ENCODE measurements around the gene MORC2.

The MORC2 gene

DNA sequence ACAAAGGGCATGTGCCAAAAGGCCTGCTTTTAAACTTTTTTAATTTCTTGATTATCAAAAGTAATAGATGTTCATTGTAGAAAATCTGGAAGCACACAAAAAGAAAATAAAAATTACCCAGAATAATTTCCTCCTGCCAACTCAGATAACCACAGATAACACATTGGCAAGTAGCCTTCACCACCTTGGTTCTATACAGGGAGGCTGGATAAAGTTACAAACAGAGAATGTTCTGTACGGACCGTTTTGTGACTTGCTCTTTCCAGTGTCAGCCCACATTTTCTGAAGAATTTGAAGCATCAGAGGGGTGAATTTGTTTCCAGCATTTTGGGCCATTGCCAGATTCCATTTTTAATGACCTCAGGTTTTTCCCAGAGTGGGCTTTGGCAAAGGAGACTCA lies 24.0 kb upstream of the MORC2 start:
- TF ChIP-seq EZH2phosphoT487 (IDR thresholded peaks at IDR 0.05; ENCODE audit: borderline replicate concordance) = no peak
- Histone ChIP-seq H3K27me3 (ENCODE audit: insufficient read depth, low read length, poor library complexity, severe bottlenecking) (no peaks in the 10 kb centered on the region), H2AFZ (ENCODE audit: low read length) (no peak overlapping the region), H3K79me2 (ENCODE audit: insufficient read depth, low read length) (no peaks in the 10 kb centered on the region), H3K4me3 (ENCODE audit: low read length, poor library complexity, severe bottlenecking) (no peak overlapping the region), H3K4me2 (ENCODE audit: low read depth, low read length, poor library complexity, severe bottlenecking) (no peak overlapping the region), H3F3A (ENCODE audit: low read depth) (no peaks in the 10 kb centered on the region), H4K20me1 (ENCODE audit: insufficient read depth, low read length, poor library complexity, severe bottlenecking) (no peaks in the 10 kb centered on the region), H3K4me1 (ENCODE audit: insufficient read depth, low read length, poor library complexity, severe bottlenecking) (no peaks in the 10 kb centered on the region), H3K9me2 (replicated peaks; ENCODE audit: low read depth, low read length) (no peaks in the 10 kb centered on the region), H3K9me3 (ENCODE audit: insufficient read depth, low read depth, low read length) (no peaks in the 10 kb centered on the region), H3K9ac (ENCODE audit: low read depth, low read length, poor library complexity, severe bottlenecking) (no peak overlapping the region), H3K36me3 (ENCODE audit: insufficient read depth, low read length) (no peaks in the 10 kb centered on the region)

DNA sequence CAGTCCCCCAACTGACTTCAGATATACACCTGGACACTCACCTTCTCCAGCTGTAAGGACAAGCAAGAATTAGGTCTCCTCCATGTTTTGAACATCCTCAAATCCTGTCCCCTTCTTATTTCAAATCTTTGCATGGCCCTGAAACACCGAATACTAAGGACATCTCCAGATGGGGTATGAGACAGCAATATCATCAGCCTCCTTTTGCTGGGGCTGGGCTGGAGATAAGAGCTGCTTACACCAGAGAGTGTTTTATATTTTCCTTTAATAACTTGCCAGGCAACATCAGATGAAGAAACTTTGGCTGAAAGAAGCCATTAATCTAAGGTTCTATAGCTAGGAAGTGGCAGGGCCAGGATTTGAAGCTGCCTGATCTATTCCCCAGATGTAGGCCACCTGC lies 22.1 kb upstream of the MORC2 start:
- Histone ChIP-seq H3K9me3 (ENCODE audit: insufficient read depth, low read depth, low read length) (no peaks in the 10 kb centered on the region), H4K20me1 (ENCODE audit: insufficient read depth, low read length, poor library complexity, severe bottlenecking) (no peaks in the 10 kb centered on the region), H3K4me3 (ENCODE audit: low read length, poor library complexity, severe bottlenecking) (no peak overlapping the region), H3K9me2 (replicated peaks; ENCODE audit: low read depth, low read length) (no peaks in the 10 kb centered on the region), H2AFZ (ENCODE audit: low read length) (no peak overlapping the region), H3K4me2 (ENCODE audit: low read depth, low read length, poor library complexity, severe bottlenecking) (no peak overlapping the region), H3K79me2 (ENCODE audit: insufficient read depth, low read length) (no peaks in the 10 kb centered on the region), H3K36me3 (ENCODE audit: insufficient read depth, low read length) (no peaks in the 10 kb centered on the region), H3K27me3 (ENCODE audit: insufficient read depth, low read length, poor library complexity, severe bottlenecking) (no peaks in the 10 kb centered on the region), H3K4me1 (ENCODE audit: insufficient read depth, low read length, poor library complexity, severe bottlenecking) (no peaks in the 10 kb centered on the region), H3K9ac (ENCODE audit: low read depth, low read length, poor library complexity, severe bottlenecking) (no peak overlapping the region), H3F3A (ENCODE audit: low read depth) (no peaks in the 10 kb centered on the region)
- no peak for TF ChIP-seq EZH2phosphoT487 (IDR thresholded peaks at IDR 0.05; ENCODE audit: borderline replicate concordance)
- TF ChIP-seq, protein P1, sequence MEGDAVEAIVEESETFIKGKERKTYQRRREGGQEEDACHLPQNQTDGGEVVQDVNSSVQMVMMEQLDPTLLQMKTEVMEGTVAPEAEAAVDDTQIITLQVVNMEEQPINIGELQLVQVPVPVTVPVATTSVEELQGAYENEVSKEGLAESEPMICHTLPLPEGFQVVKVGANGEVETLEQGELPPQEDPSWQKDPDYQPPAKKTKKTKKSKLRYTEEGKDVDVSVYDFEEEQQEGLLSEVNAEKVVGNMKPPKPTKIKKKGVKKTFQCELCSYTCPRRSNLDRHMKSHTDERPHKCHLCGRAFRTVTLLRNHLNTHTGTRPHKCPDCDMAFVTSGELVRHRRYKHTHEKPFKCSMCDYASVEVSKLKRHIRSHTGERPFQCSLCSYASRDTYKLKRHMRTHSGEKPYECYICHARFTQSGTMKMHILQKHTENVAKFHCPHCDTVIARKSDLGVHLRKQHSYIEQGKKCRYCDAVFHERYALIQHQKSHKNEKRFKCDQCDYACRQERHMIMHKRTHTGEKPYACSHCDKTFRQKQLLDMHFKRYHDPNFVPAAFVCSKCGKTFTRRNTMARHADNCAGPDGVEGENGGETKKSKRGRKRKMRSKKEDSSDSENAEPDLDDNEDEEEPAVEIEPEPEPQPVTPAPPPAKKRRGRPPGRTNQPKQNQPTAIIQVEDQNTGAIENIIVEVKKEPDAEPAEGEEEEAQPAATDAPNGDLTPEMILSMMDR (conservative IDR thresholded peaks at IDR 0.05; ENCODE audit: low read length) = no peak

DNA sequence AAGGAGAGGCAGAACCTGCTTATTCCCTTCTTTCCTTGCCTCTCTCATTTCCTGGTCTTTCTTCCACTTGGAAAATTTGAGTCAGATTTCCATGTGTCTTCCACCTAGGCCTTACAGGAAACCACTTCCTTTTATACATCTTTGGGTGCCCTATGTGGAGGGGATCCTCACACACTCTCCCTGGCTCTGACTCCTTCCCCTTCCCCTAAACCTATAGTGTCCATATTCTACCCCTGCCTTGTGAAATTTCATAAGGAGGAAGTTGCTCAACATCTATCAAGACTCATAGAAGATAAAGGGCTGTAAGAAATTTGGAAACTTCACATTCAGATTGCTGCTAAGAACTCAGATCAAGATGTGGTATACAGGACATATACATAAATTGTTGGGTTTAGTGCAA lies 20.9 kb upstream of the MORC2 start:
- no peaks in the 10 kb centered on the region for H3K4me1 ChIP-seq (ENCODE audit: insufficient read depth, low read length, poor library complexity, severe bottlenecking)
- H2AFZ ChIP-seq (ENCODE audit: low read length) = no peak overlapping the region
- no peaks in the 10 kb centered on the region for H4K20me1 ChIP-seq (ENCODE audit: insufficient read depth, low read length, poor library complexity, severe bottlenecking)
- no peaks in the 10 kb centered on the region for H3K9me3 ChIP-seq (ENCODE audit: insufficient read depth, low read depth, low read length)
- H3K4me3 ChIP-seq (ENCODE audit: low read length, poor library complexity, severe bottlenecking) = no peak overlapping the region
- no peaks in the 10 kb centered on the region for H3K27me3 ChIP-seq (ENCODE audit: insufficient read depth, low read length, poor library complexity, severe bottlenecking)
- TF ChIP-seq EZH2phosphoT487 (IDR thresholded peaks at IDR 0.05; ENCODE audit: borderline replicate concordance) = no peak
- TF ChIP-seq, protein P1 (conservative IDR thresholded peaks at IDR 0.05; ENCODE audit: low read length) = no peak
- H3F3A ChIP-seq (ENCODE audit: low read depth) = no peaks in the 10 kb centered on the region
- H3K36me3 ChIP-seq (ENCODE audit: insufficient read depth, low read length) = no peaks in the 10 kb centered on the region
- no peaks in the 10 kb centered on the region for H3K9me2 ChIP-seq (replicated peaks; ENCODE audit: low read depth, low read length)
- H3K9ac ChIP-seq (ENCODE audit: low read depth, low read length, poor library complexity, severe bottlenecking) = no peak overlapping the region
- H3K79me2 ChIP-seq (ENCODE audit: insufficient read depth, low read length) = no peaks in the 10 kb centered on the region
- no peak overlapping the region for H3K4me2 ChIP-seq (ENCODE audit: low read depth, low read length, poor library complexity, severe bottlenecking)

DNA sequence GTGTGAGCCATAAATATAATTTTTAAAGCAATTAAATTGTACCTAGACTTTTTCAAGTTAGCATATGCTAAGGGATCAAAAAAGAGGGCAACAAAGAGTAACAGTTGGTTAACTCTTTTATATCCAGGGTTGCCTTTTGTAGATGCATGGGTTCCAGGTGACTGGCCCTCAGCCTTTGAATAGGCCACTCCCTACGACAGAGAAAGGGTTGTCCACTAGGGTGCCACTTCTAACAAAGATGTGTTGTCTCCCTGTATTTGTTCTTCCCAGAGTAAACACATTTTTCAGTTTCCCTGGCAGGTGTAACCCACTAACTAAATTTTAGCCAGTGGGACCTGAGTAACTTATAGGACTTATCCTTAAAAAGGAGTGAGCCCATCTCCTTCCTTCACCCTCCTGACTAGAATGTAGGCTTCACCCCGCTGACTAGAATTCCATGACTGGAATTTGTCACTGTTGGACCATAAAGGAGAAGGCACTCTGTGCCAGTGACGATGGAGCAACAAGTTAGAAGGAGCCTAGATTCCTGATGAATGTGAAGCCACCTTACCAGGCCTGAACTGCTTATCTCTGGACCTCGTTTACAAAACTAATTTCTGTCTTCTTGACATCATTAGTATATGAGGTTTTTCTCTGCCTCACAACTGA lies 17.1 kb upstream of the MORC2 start:
- TF ChIP-seq, protein P1 (conservative IDR thresholded peaks at IDR 0.05; ENCODE audit: low read length) = no peak
- no peak for TF ChIP-seq EZH2phosphoT487 (IDR thresholded peaks at IDR 0.05; ENCODE audit: borderline replicate concordance)
- H3K4me1 ChIP-seq (ENCODE audit: insufficient read depth, low read length, poor library complexity, severe bottlenecking) = no peaks in the 10 kb centered on the region
- no peaks in the 10 kb centered on the region for H3K9me3 ChIP-seq (ENCODE audit: insufficient read depth, low read depth, low read length)
- no peaks in the 10 kb centered on the region for H4K20me1 ChIP-seq (ENCODE audit: insufficient read depth, low read length, poor library complexity, severe bottlenecking)
- no peak overlapping the region for H3K4me2 ChIP-seq (ENCODE audit: low read depth, low read length, poor library complexity, severe bottlenecking)
- no peak overlapping the region for H3K4me3 ChIP-seq (ENCODE audit: low read length, poor library complexity, severe bottlenecking)
- H3K9me2 ChIP-seq (replicated peaks; ENCODE audit: low read depth, low read length) = no peaks in the 10 kb centered on the region
- H3K36me3 ChIP-seq (ENCODE audit: insufficient read depth, low read length) = no peaks in the 10 kb centered on the region
- no peaks in the 10 kb centered on the region for H3K27me3 ChIP-seq (ENCODE audit: insufficient read depth, low read length, poor library complexity, severe bottlenecking)
- no peak overlapping the region for H3K9ac ChIP-seq (ENCODE audit: low read depth, low read length, poor library complexity, severe bottlenecking)
- H2AFZ ChIP-seq (ENCODE audit: low read length) = no peak overlapping the region
- no peaks in the 10 kb centered on the region for H3F3A ChIP-seq (ENCODE audit: low read depth)
- no peaks in the 10 kb centered on the region for H3K79me2 ChIP-seq (ENCODE audit: insufficient read depth, low read length)
